NCI-H187 (cell line): ENCODE results near the gene HYKK.
"Not testable (repeated sequence)": the region's sequence is repeated elsewhere in the genome, so short reads cannot be mapped to it uniquely, and the experiment has no call there.

Source experiments
- DNase-seq, 2 experiments: peaks; one replicate each; lab custom pipeline; 2025; lab: John Stamatoyannopoulos, UW

Gene HYKK

GRCh38 chr15:78540141-78540870, 32.9 kb downstream of the HYKK start, which contains the start of gene PSMA4:
TSS of gene PSMA4 (plus strand) at chr15:78540444. CDS start at chr15:78541928, 1,484 bp downstream.
- peak; percentile 70 to 71 for DNase-seq

- peak in 1 of 2 experiments; percentile 18 for DNase-seq
Measured at GRCh38 chr15:78540871-78541743, 33.7 kb downstream of the HYKK start.

- no peak for DNase-seq
Measured at GRCh38 chr15:78541744-78542034, 34.3 kb downstream of the HYKK start.

GRCh38 chr15:78542647-78543046, 35.3 kb downstream of the HYKK start:
- DNase-seq: no peak

- DNase-seq: no peak
Measured at GRCh38 chr15:78550194-78550593, 42.8 kb downstream of the HYKK start.

- no peak for DNase-seq
Measured at GRCh38 chr15:78550815-78551214, 43.4 kb downstream of the HYKK start.

- DNase-seq: no peak
Measured at GRCh38 chr15:78551902-78552301, 44.5 kb downstream of the HYKK start.

GRCh38 chr15:78552597-78552996, 45.2 kb downstream of the HYKK start:
- DNase-seq: no peak

GRCh38 chr15:78560201-78560600, 52.8 kb downstream of the HYKK start:
- DNase-seq: not testable (repeated sequence)

- no peak for DNase-seq
Measured at GRCh38 chr15:78561490-78561889, 54.1 kb downstream of the HYKK start.

GRCh38 chr15:78563092-78563491, 55.7 kb downstream of the HYKK start:
- DNase-seq: no peak

- no peak for DNase-seq
Measured at GRCh38 chr15:78564743-78565096, 57.3 kb downstream of the HYKK start.

- DNase-seq: peak; percentile 84 to 93
Measured at GRCh38 chr15:78565097-78565950, 57.9 kb downstream of the HYKK start, which contains the start of gene CHRNA5. TSS of gene CHRNA5 (plus strand) at chr15:78565520. CDS start at chr15:78565720, 200 bp downstream.

- DNase-seq: no peak
Measured at GRCh38 chr15:78565951-78566774, 58.8 kb downstream of the HYKK start.

GRCh38 chr15:78567531-78567930, 60.2 kb downstream of the HYKK start:
- no peak for DNase-seq

GRCh38 chr15:78570710-78571109, 63.3 kb downstream of the HYKK start:
- DNase-seq: no peak

GRCh38 chr15:78571382-78571781, 64.0 kb downstream of the HYKK start:
- no peak for DNase-seq

- DNase-seq: no peak
Measured at GRCh38 chr15:78573416-78573815, 66.0 kb downstream of the HYKK start.

- DNase-seq: no peak
Measured at GRCh38 chr15:78574944-78575343, 67.6 kb downstream of the HYKK start.
